NCI-H524 (cell line): ENCODE measurements around the gene SYNGR4.
"Not testable (repeated sequence)": the region's sequence is repeated elsewhere in the genome, so short reads cannot be mapped to it uniquely, and the experiment has no call there.

Experiments used
- DNase-seq, 2 experiments: peaks; one replicate each; lab custom pipeline; 2025; lab: John Stamatoyannopoulos, UW

SYNGR4 gene

GRCh38 chr19:48371367-48371766 is 7.2 kb downstream of the SYNGR4 start:
- no peak for DNase-seq

DNA sequence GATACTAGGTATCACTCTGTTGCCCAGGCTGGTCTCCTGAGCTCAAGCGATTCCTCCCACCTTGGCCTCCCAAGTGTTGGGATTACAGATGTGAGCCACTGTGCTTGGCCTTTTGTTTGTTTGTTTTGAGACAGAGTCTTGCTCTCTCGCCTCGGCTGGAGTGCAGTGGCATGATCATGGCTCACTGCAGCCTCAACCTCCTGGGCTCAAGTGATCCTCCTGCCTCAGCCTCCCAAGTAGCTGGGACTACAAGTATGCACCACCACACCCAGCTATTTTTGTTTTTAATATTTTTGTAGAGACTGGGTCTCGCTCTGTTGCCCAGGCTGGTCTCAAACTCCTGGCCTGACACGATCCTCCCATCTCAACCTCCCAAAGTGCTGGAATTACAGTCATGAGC is 7.6 kb downstream of the SYNGR4 start:
- not testable (repeated sequence) for DNase-seq

- peak; percentile 81 to 88 for DNase-seq
Observed at GRCh38 chr19:48372904-48373303, 8.7 kb downstream of the SYNGR4 start.

DNA sequence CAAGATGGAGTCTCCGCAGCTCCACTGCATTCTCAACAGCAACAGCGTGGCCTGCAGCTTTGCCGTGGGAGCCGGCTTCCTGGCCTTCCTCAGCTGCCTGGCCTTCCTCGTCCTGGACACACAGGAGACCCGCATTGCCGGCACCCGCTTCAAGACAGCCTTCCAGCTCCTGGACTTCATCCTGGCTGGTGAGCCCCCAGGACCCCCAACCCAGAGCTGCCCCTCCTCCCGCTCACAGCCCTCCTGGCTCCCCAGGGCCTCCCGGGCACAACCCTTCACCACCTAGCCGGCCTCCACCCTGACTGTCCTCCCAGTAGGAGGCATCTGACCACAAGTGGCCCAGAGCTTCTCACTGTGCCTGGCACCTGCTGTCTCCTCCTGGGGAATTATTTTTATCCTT is 9.4 kb downstream of the SYNGR4 start:
- no peak for DNase-seq

GRCh38 chr19:48378194-48378570 is 14.0 kb downstream of the SYNGR4 start:
- no peak for DNase-seq

DNA sequence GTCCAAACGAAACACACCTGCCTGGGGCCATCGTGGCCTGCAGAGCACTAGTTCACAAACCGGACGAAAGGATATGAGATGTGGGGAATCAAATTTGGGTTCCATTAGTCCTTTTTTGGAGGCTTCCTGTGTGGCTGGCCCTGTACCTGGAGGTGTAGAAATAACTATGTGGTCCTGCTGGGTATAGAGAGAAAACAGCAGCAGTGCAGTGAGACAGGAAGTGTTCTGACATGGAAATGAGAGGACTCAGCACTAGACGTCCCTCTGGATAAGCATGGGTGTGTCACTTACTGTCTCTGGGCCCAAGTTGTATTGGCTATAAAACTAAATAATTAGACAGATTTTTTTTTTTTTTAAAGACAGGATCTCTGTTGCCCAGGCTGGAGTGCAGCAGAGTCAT is 14.9 kb downstream of the SYNGR4 start:
- no peak for DNase-seq

GRCh38 chr19:48381178-48381950 is 17.2 kb downstream of the SYNGR4 start:
- no peak for DNase-seq

DNA sequence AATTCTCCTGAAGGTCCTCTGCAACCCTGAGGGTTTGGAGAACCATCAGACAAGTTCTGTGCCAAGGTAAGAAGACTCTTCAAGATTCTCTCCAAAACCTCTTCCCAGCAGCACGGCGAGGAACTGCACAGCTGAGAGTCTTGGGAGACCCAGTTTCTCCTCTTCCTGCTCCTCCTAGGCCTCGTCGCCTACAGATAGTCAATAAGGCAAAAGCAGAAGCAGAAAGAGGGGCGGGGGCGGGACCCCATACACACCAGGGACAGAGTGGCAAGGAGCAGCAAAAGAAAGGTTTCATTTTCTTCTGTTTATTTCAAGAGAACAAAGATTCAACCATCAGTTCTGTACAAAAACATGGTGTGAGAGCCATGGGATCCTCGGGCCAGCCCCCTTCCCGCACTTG is 18.1 kb downstream of the SYNGR4 start:
- DNase-seq, result no peak

GRCh38 chr19:48385461-48386087 is 21.4 kb downstream of the SYNGR4 start:
- DNase-seq, result no peak

DNA sequence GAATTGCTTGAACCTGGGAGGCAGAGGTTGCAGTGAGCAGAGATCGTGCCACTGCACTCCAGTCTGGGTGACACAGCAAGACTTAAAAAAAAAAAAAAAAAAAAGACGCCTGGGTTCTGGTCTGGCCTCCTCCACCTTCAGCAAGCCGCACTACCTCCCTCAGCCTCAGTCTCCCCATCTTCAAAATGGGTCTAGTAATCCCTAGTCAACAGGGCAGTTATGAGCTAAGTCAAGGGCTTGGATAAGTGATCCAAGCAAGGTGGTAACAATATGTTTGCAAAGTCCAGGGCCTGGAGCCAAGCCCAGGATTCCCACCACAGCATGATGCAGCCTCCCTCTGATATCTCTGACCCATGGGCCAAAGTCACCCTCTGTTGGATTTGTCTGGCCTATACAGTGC is 22.8 kb downstream of the SYNGR4 start:
- DNase-seq, result no peak

- peak in 1 of 2 experiments; percentile 69 for DNase-seq
Observed at GRCh38 chr19:48390188-48391099, 26.3 kb downstream of the SYNGR4 start.

GRCh38 chr19:48391100-48392005 is 27.2 kb downstream of the SYNGR4 start, which contains the start of gene KDELR1:
KDELR1 (minus strand) TSS chr19:48391551; CDS start chr19:48391358, 193 bp downstream.
- DNase-seq, result peak; percentile 56 to 74

DNA sequence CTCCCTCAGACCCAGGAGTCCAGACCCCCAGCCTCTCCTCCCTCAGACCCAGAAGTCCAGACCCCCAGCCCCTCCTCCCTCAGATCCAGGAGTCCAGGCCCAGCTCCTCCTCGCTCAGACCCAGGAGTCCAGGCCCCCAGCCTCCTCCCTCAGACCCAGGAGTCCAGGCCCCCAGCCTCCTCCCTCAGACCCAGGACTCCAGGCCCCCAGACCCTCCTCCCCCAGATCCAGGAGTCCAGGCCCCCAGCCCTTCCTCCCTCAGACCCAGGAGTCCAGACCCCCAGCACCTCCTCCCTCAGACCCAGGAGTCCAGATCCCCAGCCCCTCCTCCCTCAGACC is 27.8 kb downstream of the SYNGR4 start:
- DNase-seq, result not testable (repeated sequence)

- DNase-seq, result no peak
Observed at GRCh38 chr19:48392860-48393558, 28.8 kb downstream of the SYNGR4 start.

- peak; percentile 65 to 85 for DNase-seq
Observed at GRCh38 chr19:48393559-48394330, 29.6 kb downstream of the SYNGR4 start, which contains the start of gene GRIN2D. GRIN2D (plus strand) TSS chr19:48393668; CDS start chr19:48398393, 4,725 bp downstream.

- no peak for DNase-seq
Observed at GRCh38 chr19:48394331-48395169, 30.4 kb downstream of the SYNGR4 start.

- no peak for DNase-seq
Observed at GRCh38 chr19:48395170-48395455, 30.9 kb downstream of the SYNGR4 start.

- DNase-seq, result no peak
Observed at GRCh38 chr19:48395499-48395898, 31.3 kb downstream of the SYNGR4 start.
